Muscle layer of duodenum (tissue), 2 donors: ENCODE data around the gene OVOL2.

Experiments used
- H3K27ac ChIP-seq: one replicate; pipeline ENCODE4 v1.7.0; 2013; ENCODE audit warnings: mild to moderate bottlenecking, low read length
- H3K27me3 ChIP-seq: one replicate; pipeline ENCODE4 v1.7.0; 2013; ENCODE audit warnings: low read depth, mild to moderate bottlenecking, control low read depth, low read length
- H3K36me3 ChIP-seq, 2 donors: one replicate each; pipeline ENCODE4 v1.7.0; 2013; ENCODE audit warnings: low read length in 2 of 2, control low read depth in 1 of 2, mild to moderate bottlenecking in 1 of 2; ENCODE audit not compliant: insufficient read depth in 2 of 2, control insufficient read depth in 1 of 2
- H3K4me1 ChIP-seq, 2 donors: one replicate each; pipeline ENCODE4 v1.7.0; 2013; ENCODE audit warnings: low read length in 2 of 2, mild to moderate bottlenecking in 2 of 2, control low read depth in 1 of 2, moderate library complexity in 1 of 2; ENCODE audit not compliant: insufficient read depth in 2 of 2, control insufficient read depth in 1 of 2
- H3K4me3 ChIP-seq, 2 donors: one replicate each; pipeline ENCODE4 v1.7.0; 2013; ENCODE audit warnings: low read length in 2 of 2, low read depth in 1 of 2, mild to moderate bottlenecking in 1 of 2
- H3K9me3 ChIP-seq, 2 donors: one replicate each; pipeline ENCODE4 v1.7.0; 2013; ENCODE audit warnings: low read length in 2 of 2, control low read depth in 1 of 2, mild to moderate bottlenecking in 1 of 2; ENCODE audit not compliant: control insufficient read depth in 1 of 2
- donor health status: healthy.

The OVOL2 gene

GRCh38 chr20:18011482-18011881, 46.2 kb downstream of the OVOL2 start:
- Histone ChIP-seq H3K4me1 (peaks cover 0 to 13% of the 10 kb centered on the region in 2 donors), H3K36me3 (no peaks in the 10 kb centered on the region), H3K4me3 (no peak overlapping the region), H3K27me3 (no peaks in the 10 kb centered on the region), H3K9me3 (no peaks in the 10 kb centered on the region), H3K27ac (no peak overlapping the region)

- H3K27ac ChIP-seq, result no peak overlapping the region
- H3K9me3 ChIP-seq, result no peaks in the 10 kb centered on the region
- H3K4me3 ChIP-seq, result no peak overlapping the region
- H3K36me3 ChIP-seq, result no peaks in the 10 kb centered on the region
- peaks cover 0 to 23% of the 10 kb centered on the region in 2 donors for H3K4me1 ChIP-seq
- H3K27me3 ChIP-seq, result no peaks in the 10 kb centered on the region
These were observed 48.6 kb downstream of the OVOL2 start for GRCh38 chr20:18009116-18009515.

GRCh38 chr20:18007534-18008292, 50.0 kb downstream of the OVOL2 start:
- peaks cover 0 to 23% of the 10 kb centered on the region in 2 donors for H3K4me1 ChIP-seq
- H3K27ac ChIP-seq, result no peak overlapping the region
- H3K9me3 ChIP-seq, result no peaks in the 10 kb centered on the region
- H3K4me3 ChIP-seq, result no peak overlapping the region
- no peaks in the 10 kb centered on the region for H3K36me3 ChIP-seq
- no peaks in the 10 kb centered on the region for H3K27me3 ChIP-seq

- H3K27me3 ChIP-seq, result no peaks in the 10 kb centered on the region
These were observed 51.0 kb downstream of the OVOL2 start for GRCh38 chr20:18006684-18007083.

GRCh38 chr20:18005990-18006364, 51.7 kb downstream of the OVOL2 start:
- Histone ChIP-seq H3K9me3 (no peaks in the 10 kb centered on the region), H3K4me1 (peaks cover 0 to 23% of the 10 kb centered on the region in 2 donors), H3K27me3 (no peaks in the 10 kb centered on the region), H3K4me3 (no peak overlapping the region), H3K27ac (no peak overlapping the region), H3K36me3 (no peaks in the 10 kb centered on the region)

More at GRCh38 chr20:18006684-18007083, 51.0 kb downstream of the OVOL2 start:
- Histone ChIP-seq H3K36me3 (no peaks in the 10 kb centered on the region), H3K4me3 (no peak overlapping the region), H3K9me3 (no peaks in the 10 kb centered on the region), H3K4me1 (peaks cover 0 to 23% of the 10 kb centered on the region in 2 donors), H3K27ac (no peak overlapping the region)

GRCh38 chr20:18005170-18005989, 52.3 kb downstream of the OVOL2 start:
- Histone ChIP-seq H3K36me3 (no peaks in the 10 kb centered on the region), H3K4me1 (peaks cover 0 to 23% of the 10 kb centered on the region in 2 donors), H3K9me3 (no peaks in the 10 kb centered on the region), H3K4me3 (no peak overlapping the region), H3K27ac (no peak overlapping the region), H3K27me3 (no peaks in the 10 kb centered on the region)

- Histone ChIP-seq H3K27ac (no peak overlapping the region), H3K9me3 (no peaks in the 10 kb centered on the region), H3K36me3 (no peaks in the 10 kb centered on the region)
These were observed 53.2 kb downstream of the OVOL2 start for GRCh38 chr20:18004384-18005031.

GRCh38 chr20:18003897-18004296, 53.8 kb downstream of the OVOL2 start:
- Histone ChIP-seq H3K27ac (no peak overlapping the region), H3K4me1 (peaks cover 0 to 23% of the 10 kb centered on the region in 2 donors), H3K27me3 (no peaks in the 10 kb centered on the region), H3K9me3 (no peaks in the 10 kb centered on the region), H3K4me3 (no peak overlapping the region), H3K36me3 (no peaks in the 10 kb centered on the region)

More at GRCh38 chr20:18004384-18005031, 53.2 kb downstream of the OVOL2 start:
- Histone ChIP-seq H3K4me1 (peaks cover 0 to 23% of the 10 kb centered on the region in 2 donors), H3K4me3 (no peak overlapping the region), H3K27me3 (no peaks in the 10 kb centered on the region)

- H3K27me3 ChIP-seq, result no peaks in the 10 kb centered on the region
- H3K4me1 ChIP-seq, result peaks cover 0 to 10% of the 10 kb centered on the region in 2 donors
- no peak overlapping the region for H3K4me3 ChIP-seq
- H3K9me3 ChIP-seq, result no peaks in the 10 kb centered on the region
- no peaks in the 10 kb centered on the region for H3K36me3 ChIP-seq
- no peak overlapping the region for H3K27ac ChIP-seq
These were observed 56.4 kb downstream of the OVOL2 start for GRCh38 chr20:18001131-18001921.

GRCh38 chr20:17999566-17999965, 58.1 kb downstream of the OVOL2 start:
- no peak overlapping the region for H3K27ac ChIP-seq
- H3K36me3 ChIP-seq, result no peaks in the 10 kb centered on the region
- H3K4me1 ChIP-seq, result peaks cover 0 to 8% of the 10 kb centered on the region in 2 donors
- no peaks in the 10 kb centered on the region for H3K27me3 ChIP-seq
- no peaks in the 10 kb centered on the region for H3K9me3 ChIP-seq
- no peak overlapping the region for H3K4me3 ChIP-seq
